Right kidney (tissue), 1 donor: ENCODE measurements around the gene MRPL18.
"Not testable (repeated sequence)": the region's sequence is repeated elsewhere in the genome, so short reads cannot be mapped to it uniquely, and the experiment has no call there.

ENCODE experiments used
- DNase-seq: peaks from one replicate; pipeline ENCODE4 v3.0.0-alpha.2; 2016

The MRPL18 gene

DNA sequence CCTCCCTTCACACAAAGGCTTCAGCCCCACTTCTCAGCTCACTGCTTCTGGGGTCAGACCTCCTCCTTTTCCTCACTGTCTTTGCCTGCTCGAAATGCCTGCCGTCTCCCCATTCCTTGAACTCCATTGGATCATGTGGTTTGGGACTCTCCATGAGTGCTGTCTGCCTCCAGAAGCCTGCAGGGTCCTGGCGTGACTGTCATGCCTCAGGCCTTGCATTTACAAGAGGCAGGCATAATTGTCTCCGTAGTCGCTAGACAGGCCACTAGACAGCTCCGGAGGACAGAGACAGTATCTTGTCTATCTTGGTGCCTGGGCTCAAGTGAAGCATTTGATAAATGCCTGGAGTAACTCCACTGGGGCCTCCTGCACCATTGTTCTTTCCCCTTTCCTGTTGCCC lies 25.1 kb downstream of the MRPL18 start:
- no peak for DNase-seq

DNA sequence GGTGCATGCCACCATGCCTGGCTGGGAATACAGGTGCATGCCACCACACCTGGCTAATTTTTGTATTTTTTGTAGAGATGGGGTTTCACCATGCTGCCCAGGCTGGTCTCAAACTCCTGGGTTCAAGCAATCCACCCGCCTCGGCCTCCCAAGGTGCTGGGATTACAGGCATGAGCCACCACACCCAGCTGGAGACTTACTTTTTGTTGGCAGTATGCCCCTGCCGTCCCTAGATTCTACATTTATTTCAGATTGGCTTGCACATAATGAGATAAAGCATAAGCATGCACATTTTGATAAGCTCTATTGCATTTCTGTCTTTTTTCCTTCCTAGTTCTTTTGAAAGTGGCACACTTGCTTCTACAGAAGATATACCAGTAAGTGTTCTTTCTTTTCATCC lies 26.5 kb downstream of the MRPL18 start:
- not testable (repeated sequence) for DNase-seq

DNA sequence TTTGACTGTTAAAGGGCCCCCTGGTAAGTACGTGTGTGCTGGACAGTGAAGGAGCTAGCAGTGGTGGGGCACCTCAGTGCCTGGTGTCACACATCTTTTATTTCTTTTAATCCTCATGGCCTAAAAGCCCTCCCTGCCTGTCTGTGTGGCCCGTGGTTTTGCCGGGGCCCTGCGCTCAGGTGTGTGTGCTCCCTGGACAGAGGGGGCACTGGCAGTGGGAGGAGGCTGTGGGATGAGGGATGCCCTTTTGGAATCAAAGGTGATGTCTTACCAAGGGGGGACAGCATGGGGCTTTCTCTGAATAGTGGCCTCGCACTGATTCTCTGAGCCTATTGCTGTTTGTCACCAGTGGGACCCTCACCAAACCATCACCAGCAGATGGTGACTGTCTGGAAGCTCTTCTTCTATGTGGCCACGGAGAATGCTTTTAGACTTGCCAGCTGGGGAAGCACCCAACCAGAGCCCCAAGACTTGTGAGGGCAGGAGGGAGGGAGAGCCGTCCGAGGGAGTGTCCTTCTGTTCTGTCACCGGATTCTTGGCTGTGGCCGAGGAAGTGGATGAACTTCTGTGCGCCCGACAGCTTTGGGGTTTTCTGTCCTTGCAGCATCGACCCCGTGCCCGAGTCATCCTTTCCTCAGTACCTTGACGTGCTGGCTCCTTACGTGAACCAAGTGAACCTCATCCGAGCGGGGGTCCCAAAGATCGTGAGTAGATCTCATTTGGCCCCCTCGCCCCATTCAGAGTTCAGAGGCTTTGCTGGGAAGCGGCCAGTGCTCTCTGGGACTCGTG lies 27.9 kb downstream of the MRPL18 start:
- no peak for DNase-seq

GRCh38 chr6:159819098-159819497 lies 28.8 kb downstream of the MRPL18 start:
- no peak for DNase-seq

- no peak for DNase-seq
Observed at GRCh38 chr6:159819932-159820640, 29.8 kb downstream of the MRPL18 start.

DNA sequence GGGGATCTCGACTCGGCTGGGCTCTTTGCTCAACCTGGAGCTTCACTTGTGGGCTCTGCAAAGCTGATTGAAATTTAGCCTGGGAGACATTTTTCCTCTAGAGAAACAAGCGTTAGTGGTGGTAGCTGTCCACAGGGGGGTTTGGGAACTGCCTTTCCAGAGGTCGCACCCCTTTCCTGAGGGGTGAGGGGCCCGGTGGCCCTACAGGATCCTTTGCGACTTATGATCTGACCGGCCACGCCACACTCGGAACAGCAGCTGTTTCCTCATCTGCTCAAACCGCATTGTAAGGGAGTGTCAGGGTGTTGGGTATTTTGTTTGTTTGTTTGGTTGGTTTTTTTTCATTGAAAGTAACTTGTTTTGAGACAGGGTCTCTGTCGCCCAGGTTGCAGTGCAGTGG lies 30.9 kb downstream of the MRPL18 start:
- no peak for DNase-seq

GRCh38 chr6:159821726-159822125 lies 31.5 kb downstream of the MRPL18 start:
- no peak for DNase-seq

DNA sequence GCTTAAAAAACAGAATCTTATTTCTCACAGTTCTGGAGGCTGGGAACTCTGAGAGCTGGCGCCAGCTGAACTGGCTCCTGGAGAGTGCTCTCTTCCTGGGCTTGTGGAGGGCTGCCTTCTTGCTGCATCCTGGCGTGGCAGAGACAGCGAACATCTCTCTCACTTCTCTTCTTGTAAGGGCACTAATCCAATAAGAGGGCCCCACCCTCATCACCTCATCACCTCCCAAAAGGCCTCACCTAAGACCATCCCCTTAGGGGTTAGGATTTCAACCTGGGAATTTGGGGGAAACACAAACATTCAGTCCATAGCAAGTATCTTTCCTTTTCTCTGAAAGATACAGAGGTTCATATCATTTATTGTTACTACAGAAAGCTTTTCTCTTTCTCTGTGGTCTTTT lies 33.7 kb downstream of the MRPL18 start:
- no peak for DNase-seq

DNA sequence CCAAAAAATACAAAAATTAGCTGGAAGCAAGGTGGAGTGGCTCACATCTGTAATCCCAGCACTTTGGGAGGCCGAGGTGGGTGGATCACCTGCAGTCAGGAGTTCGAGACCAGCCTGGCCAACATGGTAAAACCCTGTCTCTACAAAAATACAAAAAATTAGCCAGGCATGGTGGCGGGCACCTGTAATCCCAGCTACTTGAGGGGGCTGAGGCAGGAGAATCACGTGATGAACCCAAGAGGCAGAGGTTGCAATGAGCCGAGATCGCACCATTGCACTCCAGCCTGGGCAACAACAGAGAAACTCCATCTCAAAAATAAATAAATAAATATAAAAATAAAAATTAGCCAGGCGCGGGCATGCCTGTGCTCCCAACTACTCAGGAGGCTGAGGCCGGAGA lies 34.4 kb downstream of the MRPL18 start:
- not testable (repeated sequence) for DNase-seq

DNA sequence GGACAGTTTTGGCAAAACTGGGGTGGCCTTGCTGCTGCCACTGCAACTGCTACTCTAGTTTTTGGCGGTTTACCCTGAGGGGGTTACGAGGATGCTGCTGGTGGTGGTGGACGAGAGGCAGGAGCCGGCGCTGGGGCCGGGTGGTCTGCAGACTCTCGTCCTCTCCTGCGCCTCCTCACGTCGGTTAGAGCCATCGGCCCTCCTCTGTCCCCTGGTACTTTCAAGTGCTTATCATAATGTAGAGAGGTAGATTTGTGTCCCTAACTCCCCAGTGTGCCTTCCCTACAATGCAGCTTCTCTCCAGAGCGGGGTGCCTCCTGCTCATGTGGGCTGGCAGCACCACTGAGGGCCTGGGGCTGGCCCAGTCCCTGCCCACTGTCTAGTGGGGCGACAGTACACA lies 35.7 kb downstream of the MRPL18 start:
- DNase-seq = no peak

GRCh38 chr6:159826968-159827647 lies 36.8 kb downstream of the MRPL18 start:
- DNase-seq = no peak

DNA sequence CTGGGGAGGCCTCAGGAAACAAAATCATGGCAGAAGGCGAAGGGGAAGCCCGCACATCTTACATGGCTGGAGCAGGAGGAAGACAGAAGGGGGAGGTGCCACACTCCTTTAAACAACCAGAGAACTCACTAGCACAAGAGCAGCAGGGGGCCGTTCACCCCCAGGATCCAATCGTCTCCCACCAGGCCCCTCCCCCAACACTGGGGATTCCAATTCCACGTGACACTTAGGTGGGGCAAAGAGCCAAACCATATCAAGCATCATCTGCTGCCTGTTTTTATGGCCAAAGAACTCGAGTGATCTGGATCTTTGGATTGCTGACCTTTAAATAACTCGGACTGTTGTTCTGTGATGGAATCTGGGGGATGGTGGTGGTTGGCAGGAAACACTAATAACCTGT lies 37.8 kb downstream of the MRPL18 start:
- no peak for DNase-seq

GRCh38 chr6:159829526-159829925 lies 39.3 kb downstream of the MRPL18 start:
- DNase-seq = no peak

DNA sequence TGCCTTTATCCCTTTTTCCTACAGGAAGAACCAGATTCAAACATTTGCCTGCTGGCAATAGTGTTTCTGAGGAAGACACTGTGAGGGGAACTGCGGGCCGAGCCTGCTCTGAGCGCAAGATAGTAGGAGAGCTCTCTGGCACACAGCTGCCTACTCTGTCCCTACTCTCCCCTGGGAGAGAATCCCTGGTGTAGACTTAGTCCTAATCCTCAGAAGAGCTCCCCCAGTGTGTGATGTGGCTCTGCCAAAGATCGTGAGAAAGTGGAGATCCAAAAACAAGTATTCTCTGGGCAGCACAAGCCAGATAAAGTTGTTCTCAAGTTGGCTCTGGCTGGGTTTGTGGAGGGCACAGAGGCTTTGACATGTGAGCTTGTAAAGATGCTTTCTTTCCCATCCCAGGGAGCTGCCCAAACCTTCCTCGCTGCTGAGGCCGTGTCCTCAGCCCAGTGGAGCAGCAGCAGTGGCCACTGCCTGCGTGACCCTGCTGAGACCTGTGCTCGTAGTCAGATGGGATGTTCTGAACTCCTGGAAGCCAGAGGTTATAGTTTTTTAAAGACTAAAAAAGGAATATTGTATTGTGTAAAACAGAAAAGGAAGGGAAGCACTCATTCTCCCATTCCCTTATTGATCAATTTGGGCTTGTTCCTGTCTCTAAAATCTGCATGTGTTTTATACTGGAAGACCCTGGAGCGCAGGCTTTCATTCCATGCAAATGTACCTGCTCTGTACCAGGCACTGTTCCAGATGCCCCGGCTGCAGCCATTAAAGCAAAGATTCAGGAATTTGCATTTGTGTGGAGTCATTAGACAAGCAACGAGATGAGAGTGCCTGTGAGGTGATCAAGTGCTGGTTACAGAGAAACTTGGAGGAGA lies 40.5 kb downstream of the MRPL18 start:
- no peak for DNase-seq

- no peak for DNase-seq
Observed at GRCh38 chr6:159831373-159831679, 41.1 kb downstream of the MRPL18 start.

GRCh38 chr6:159832946-159833345 lies 42.7 kb downstream of the MRPL18 start:
- DNase-seq = no peak

DNA sequence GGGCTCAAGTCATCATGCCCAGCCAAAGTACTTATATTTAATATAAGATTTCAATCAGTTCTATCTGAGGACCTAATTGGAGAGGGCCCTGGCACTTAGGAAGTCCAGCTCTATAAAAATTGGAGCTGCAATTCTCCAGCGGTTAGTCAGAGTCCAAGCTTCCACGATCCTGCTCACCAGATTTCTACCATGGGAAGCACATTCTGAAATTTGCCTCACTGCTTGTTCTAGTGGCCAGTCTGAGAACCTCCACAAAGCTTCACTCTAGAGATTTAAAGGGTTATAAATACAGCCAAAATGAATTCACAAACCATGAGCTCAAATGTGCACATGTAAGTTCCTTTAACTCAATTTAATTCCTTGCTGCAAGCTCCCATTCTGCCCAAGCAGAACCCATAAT lies 43.3 kb downstream of the MRPL18 start:
- no peak for DNase-seq

- DNase-seq = no peak
Observed at GRCh38 chr6:159833997-159834603, 43.8 kb downstream of the MRPL18 start.

DNA sequence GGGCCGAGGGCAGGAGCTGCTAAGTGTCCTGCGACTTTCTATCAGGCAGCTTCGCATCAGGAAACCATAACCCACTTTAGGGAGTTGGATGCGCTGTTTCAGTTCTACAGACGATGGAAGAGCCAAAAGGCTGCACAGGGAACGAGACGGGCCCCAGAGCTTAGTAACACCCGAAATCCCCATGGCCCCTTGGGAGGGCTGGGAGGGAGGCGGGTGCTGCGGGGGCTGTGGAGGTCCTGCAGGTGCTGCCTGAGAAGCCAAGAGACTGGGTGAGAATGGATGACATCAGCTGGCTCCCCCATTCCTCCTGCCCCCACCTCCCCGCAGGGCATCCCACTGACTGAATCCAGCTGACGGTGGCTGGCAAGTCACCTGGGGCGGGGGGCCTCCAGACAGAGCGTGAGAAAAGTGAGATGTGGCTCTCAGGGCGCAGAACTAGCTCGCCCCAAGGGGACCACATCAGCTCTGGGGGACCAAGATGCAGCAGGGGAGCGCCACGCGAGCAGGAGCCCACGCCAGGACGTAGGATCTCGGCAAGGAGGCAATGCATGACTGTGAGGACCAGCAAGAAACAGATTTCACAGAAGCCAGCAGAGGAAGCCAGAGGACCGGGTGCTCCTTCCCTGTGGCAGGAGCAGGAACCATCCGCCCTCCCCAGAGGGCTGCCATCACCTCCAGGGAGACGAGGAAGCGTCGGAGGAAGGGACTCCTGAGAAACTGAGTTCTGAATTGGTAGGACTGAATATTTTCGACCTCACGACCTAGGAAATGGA lies 46.6 kb downstream of the MRPL18 start:
- DNase-seq = no peak

DNA sequence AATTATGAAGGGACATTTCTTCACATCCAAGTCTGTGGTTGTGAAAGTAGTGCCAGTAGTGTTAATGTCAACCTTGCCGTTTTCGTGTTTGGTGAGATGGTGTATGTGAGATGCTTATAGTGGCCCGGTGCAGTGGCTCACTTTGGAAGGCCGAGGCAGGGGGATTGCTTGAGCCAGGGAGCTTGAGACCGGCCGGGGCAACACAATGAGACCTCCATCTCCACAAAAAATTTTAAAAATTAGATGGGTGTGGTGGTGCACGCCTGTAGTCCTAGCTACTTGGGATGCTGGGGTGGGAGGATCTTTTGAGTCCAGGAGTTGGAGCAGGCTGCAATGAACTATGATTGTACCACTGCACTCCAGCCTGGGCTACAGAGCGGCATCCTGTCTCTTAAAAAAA lies 47.2 kb downstream of the MRPL18 start:
- no peak for DNase-seq

- DNase-seq = no peak
Observed at GRCh38 chr6:159838020-159838744, 47.9 kb downstream of the MRPL18 start.
